ENCODE measurements around the gene FSCN2. TPM values are rescaled to one million over a fixed set of nuclear protein-coding genes. Genes with fewer than 3 reads are reported as not detected.

Gene FSCN2
- total and polyA plus RNA-seq, 4 donors: 0.89 to 3.1 (median 1.6) TPM

DNA sequence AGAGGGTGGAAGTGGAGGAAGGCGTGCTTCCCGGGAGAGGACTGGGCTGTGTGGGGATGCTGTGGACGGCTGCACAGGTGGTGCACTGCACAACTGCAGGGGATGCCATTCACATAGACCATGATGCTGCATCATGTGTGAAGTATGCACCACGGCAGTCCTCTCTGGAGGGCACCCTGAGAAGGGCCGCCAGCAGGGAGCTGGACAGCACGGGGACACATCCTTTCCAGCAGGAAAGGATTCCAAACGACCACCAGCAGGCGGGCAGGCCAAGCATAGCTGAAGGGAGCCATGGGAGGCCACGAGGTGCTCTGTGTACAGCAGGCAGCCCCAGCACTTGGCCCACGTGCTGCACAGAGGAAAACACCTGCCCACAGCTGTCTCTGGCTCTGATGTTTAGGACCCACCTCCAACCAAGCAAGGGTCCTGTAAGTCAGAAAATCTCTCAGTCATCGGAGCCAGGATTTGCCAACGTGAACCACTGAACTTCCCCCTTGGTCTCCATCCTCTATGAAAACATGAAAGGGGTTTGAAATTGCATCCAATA is 25.6 kb upstream of the FSCN2 start:
- Histone ChIP-seq H3K27ac (ENCODE audit: low read depth, low read length) (no peak overlapping the region), H3K36me3 (ENCODE audit: control insufficient read depth, insufficient read depth, low read length) (no peaks in the 10 kb centered on the region), H3K27me3 (ENCODE audit: control insufficient read depth, insufficient read depth, low read length) (peaks cover 2% of the 10 kb centered on the region), H3K4me3 (ENCODE audit: low read depth, low read length) (no peak overlapping the region), H3K9me3 (ENCODE audit: control insufficient read depth, insufficient read depth, low read length) (no peaks in the 10 kb centered on the region), H3K4me1 (ENCODE audit: control insufficient read depth, insufficient read depth, low read length) (no peaks in the 10 kb centered on the region)
- WGBS (ENCODE audit: insufficient coverage): 68% methylated on average over 12 of the region's 12 CpGs
- DNase-seq (ENCODE audit: low read depth in 4 of 6, low spot score in 6 of 6): no peak

DNA sequence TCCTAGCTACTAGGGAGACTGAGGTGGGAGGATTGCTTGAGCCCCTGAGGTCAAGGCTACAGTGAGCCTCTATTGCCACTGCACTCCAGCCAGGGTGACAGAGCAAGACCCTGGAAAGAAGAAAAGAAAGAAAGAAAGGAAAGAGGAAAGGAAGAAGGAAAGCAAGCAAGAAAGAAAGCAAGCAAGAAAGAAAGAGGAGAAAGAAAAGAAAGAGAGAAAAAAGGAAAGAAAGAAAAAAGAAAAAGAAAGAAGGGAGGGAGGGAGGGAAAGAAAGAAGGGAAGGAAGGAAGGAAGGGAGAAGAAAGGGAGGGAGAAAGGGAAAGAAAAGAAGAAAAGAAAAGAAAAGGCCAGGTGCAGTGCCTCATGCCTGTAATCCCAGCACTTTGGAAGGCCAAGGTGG is 24.6 kb upstream of the FSCN2 start:
- no peak for DNase-seq (ENCODE audit: low read depth in 4 of 6, low spot score in 6 of 6)
- Histone ChIP-seq H3K27me3 (ENCODE audit: control insufficient read depth, insufficient read depth, low read length) (peaks cover 2% of the 10 kb centered on the region), H3K4me1 (ENCODE audit: control insufficient read depth, insufficient read depth, low read length) (peaks cover 7% of the 10 kb centered on the region), H3K9me3 (ENCODE audit: control insufficient read depth, insufficient read depth, low read length) (no peaks in the 10 kb centered on the region), H3K27ac (ENCODE audit: low read depth, low read length) (no peak overlapping the region), H3K36me3 (ENCODE audit: control insufficient read depth, insufficient read depth, low read length) (peaks cover 9% of the 10 kb centered on the region), H3K4me3 (ENCODE audit: low read depth, low read length) (no peak overlapping the region)

DNA sequence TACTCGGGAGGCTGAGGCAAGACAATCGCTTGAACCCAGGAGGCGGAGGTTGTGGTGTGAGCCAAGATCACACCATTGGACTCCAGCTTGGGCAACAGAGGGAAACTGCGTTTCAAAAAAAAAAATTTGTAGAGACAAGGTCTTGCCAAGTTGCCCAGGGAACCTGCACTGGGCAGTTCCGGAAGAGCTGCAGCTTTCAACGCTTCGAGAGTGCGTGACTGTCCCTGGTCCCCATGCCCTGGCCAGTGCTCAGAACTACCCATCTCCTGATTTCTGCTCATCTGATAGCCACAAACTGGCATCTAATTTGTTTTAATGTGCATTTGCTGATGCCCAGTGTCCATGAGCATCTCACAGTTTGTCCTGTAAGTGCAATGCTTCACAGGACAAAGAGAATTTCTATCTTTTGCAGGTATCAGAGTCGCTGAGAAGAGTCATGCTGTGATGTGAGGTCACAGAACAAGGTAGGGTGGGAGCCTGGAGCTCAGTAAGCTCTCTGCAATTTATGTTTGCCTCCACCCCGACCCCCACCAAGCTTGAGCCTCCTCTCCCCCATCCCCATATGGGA is 19.5 kb upstream of the FSCN2 start:
- peaks cover 24% of the 10 kb centered on the region for H3K4me1 ChIP-seq (ENCODE audit: control insufficient read depth, insufficient read depth, low read length)
- H3K36me3 ChIP-seq (ENCODE audit: control insufficient read depth, insufficient read depth, low read length): peaks cover 41% of the 10 kb centered on the region
- H3K27me3 ChIP-seq (ENCODE audit: control insufficient read depth, insufficient read depth, low read length): no peaks in the 10 kb centered on the region
- peak overlapping the region; percentile 29 for H3K27ac ChIP-seq (ENCODE audit: low read depth, low read length)
- peak overlapping the region; percentile 86 for H3K4me3 ChIP-seq (ENCODE audit: low read depth, low read length)
- no peaks in the 10 kb centered on the region for H3K9me3 ChIP-seq (ENCODE audit: control insufficient read depth, insufficient read depth, low read length)
- DNase-seq (ENCODE audit: low read depth in 4 of 6, low spot score in 6 of 6): peak in 2 of 6 donors; percentile 42 to 44
- WGBS (ENCODE audit: insufficient coverage): 28% methylated on average over 8 of the region's 10 CpGs

DNA sequence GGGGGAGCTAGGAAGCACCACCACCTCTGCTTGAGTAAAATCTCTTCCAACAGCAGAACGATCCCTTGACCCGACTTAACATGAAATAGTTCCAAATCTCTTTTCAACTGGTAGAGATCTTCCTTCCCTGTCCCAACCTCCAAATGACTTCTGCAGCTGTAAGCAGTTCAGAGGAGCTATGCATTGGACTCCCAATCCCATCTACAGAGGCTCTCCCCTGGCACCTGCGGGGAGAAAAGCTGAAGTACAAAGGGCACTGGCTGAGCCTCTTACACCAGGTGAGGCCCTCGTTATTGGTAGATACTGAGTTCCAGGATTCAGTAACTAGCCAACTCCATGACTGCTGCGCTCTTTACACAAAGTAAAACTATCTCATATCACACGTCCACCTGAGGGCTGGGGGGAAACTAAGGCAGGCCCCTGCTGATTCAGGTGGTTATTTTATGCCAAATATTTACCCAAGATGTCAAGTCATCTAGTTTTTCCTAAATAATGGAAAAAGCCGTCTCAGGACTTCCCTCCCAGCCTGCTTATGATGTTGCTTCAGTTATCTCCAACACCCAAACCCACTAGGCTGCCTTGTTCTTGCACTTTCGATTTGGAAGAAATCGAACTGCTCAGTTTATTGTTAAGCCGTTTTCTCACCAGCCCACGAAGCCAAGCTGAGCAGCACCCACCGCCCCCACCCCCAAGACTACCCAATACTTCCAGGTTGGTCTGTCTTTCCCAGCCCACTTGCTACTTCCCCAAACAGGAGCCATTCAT is 18.8 kb upstream of the FSCN2 start:
- peak overlapping the region; percentile 29 for H3K27ac ChIP-seq (ENCODE audit: low read depth, low read length)
- WGBS (ENCODE audit: insufficient coverage): 10% methylated on average over 7 of the region's 12 CpGs
- H3K27me3 ChIP-seq (ENCODE audit: control insufficient read depth, insufficient read depth, low read length): no peaks in the 10 kb centered on the region
- peaks cover 31% of the 10 kb centered on the region for H3K4me1 ChIP-seq (ENCODE audit: control insufficient read depth, insufficient read depth, low read length)
- H3K36me3 ChIP-seq (ENCODE audit: control insufficient read depth, insufficient read depth, low read length): peaks cover 41% of the 10 kb centered on the region
- H3K4me3 ChIP-seq (ENCODE audit: low read depth, low read length): peak overlapping the region; percentile 86
- peak in 1 of 6 donors; percentile 35 for DNase-seq (ENCODE audit: low read depth in 4 of 6, low spot score in 6 of 6)
- H3K9me3 ChIP-seq (ENCODE audit: control insufficient read depth, insufficient read depth, low read length): no peaks in the 10 kb centered on the region

DNA sequence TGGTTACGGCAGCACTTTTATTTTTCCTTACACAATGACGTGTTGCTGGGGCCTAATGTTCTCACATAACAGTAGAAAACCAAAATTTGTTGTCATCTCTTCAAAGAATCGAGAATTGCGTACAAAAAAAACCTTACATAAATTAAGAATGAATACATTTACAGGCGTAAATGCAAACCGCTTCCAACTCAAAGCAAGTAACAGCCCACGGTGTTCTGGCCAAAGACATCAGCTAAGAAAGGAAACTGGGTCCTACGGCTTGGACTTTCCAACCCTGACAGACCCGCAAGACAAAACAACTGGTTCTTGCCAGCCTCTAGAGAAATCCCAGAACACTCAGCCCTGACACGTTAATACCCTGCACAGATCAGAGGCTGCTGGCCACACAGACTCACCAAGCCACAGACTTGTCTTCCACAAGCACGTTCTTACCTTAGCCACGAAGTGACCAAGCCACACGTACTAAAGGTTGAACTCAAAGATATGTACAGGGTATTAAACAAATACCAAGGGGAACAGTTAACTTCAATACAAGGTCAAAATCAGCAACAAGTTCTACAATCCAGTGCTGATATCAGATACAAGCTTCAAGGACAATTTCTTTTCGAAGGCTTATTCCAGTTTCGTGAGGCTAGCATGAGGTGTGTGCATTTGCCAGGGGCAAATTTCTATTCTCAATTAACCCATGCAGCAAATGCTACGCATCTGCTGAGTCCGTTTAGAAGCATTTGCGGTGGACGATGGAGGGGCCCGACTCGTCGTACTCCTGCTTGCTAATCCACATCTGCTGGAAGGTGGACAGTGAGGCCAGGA is 18.0 kb upstream of the FSCN2 start:
- Histone ChIP-seq H3K9me3 (ENCODE audit: control insufficient read depth, insufficient read depth, low read length) (no peaks in the 10 kb centered on the region), H3K27ac (ENCODE audit: low read depth, low read length) (peak overlapping the region; percentile 29), H3K4me1 (ENCODE audit: control insufficient read depth, insufficient read depth, low read length) (peaks cover 33% of the 10 kb centered on the region), H3K36me3 (ENCODE audit: control insufficient read depth, insufficient read depth, low read length) (peaks cover 41% of the 10 kb centered on the region), H3K4me3 (ENCODE audit: low read depth, low read length) (peak overlapping the region; percentile 86), H3K27me3 (ENCODE audit: control insufficient read depth, insufficient read depth, low read length) (no peaks in the 10 kb centered on the region)
- peak in 1 of 6 donors; percentile 33 for DNase-seq (ENCODE audit: low read depth in 4 of 6, low spot score in 6 of 6)
- 3% methylated on average over 15 of the region's 22 CpGs for WGBS (ENCODE audit: insufficient coverage)

DNA sequence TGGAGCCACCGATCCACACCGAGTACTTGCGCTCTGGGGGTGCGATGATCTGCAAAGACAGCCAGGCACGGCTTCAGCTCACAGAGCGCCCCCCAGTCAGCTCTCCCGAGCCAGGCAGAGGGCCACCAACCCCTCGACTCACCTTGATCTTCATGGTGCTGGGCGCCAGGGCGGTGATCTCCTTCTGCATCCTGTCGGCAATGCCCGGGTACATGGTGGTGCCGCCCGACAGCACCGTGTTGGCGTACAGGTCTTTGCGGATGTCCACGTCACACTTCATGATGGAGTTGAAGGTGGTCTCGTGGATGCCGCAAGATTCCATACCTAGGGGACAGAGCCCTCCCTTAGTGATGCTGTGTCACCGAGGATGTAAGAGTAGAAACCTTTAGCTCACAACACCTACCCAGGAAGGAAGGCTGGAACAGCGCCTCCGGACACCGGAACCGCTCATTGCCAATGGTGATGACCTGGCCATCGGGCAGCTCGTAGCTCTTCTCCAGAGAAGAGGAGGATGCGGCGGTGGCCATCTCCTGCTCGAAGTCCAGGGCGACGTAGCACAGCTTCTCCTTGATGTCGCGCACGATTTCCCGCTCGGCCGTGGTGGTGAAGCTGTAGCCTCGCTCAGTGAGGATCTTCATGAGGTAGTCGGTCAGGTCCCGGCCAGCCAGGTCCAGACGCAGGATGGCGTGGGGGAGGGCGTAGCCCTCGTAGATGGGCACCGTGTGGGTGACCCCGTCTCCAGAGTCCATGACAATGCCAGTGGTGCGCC is 17.2 kb upstream of the FSCN2 start:
- Histone ChIP-seq H3K4me1 (ENCODE audit: control insufficient read depth, insufficient read depth, low read length) (peaks cover 41% of the 10 kb centered on the region), H3K9me3 (ENCODE audit: control insufficient read depth, insufficient read depth, low read length) (no peaks in the 10 kb centered on the region), H3K4me3 (ENCODE audit: low read depth, low read length) (peak overlapping the region; percentile 86), H3K27me3 (ENCODE audit: control insufficient read depth, insufficient read depth, low read length) (no peaks in the 10 kb centered on the region), H3K27ac (ENCODE audit: low read depth, low read length) (peak overlapping the region; percentile 1), H3K36me3 (ENCODE audit: control insufficient read depth, insufficient read depth, low read length) (peaks cover 41% of the 10 kb centered on the region)
- WGBS (ENCODE audit: insufficient coverage): under 1% methylated on average over 48 of the region's 48 CpGs
- no peak for DNase-seq (ENCODE audit: low read depth in 4 of 6, low spot score in 6 of 6)

DNA sequence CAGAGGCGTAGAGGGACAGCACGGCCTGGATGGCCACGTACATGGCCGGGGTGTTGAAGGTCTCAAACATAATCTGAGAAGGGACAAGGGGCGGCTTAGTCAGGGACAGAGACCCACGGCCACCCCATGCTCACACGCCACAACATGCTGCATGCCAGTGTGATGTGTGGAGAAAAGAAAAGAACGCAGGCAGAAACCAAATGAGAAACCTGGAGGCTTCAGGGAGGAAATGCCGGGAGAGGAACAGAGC is 16.7 kb upstream of the FSCN2 start:
- H3K27me3 ChIP-seq (ENCODE audit: control insufficient read depth, insufficient read depth, low read length): no peaks in the 10 kb centered on the region
- peak overlapping the region; percentile 86 for H3K4me3 ChIP-seq (ENCODE audit: low read depth, low read length)
- H3K9me3 ChIP-seq (ENCODE audit: control insufficient read depth, insufficient read depth, low read length): no peaks in the 10 kb centered on the region
- H3K36me3 ChIP-seq (ENCODE audit: control insufficient read depth, insufficient read depth, low read length): peaks cover 42% of the 10 kb centered on the region
- peak overlapping the region; percentile 88 for H3K27ac ChIP-seq (ENCODE audit: low read depth, low read length)
- WGBS (ENCODE audit: insufficient coverage): 0% methylated on average over 4 of the region's 9 CpGs
- peaks cover 45% of the 10 kb centered on the region for H3K4me1 ChIP-seq (ENCODE audit: control insufficient read depth, insufficient read depth, low read length)
- peak in 1 of 6 donors; percentile 45 for DNase-seq (ENCODE audit: low read depth in 4 of 6, low spot score in 6 of 6)

DNA sequence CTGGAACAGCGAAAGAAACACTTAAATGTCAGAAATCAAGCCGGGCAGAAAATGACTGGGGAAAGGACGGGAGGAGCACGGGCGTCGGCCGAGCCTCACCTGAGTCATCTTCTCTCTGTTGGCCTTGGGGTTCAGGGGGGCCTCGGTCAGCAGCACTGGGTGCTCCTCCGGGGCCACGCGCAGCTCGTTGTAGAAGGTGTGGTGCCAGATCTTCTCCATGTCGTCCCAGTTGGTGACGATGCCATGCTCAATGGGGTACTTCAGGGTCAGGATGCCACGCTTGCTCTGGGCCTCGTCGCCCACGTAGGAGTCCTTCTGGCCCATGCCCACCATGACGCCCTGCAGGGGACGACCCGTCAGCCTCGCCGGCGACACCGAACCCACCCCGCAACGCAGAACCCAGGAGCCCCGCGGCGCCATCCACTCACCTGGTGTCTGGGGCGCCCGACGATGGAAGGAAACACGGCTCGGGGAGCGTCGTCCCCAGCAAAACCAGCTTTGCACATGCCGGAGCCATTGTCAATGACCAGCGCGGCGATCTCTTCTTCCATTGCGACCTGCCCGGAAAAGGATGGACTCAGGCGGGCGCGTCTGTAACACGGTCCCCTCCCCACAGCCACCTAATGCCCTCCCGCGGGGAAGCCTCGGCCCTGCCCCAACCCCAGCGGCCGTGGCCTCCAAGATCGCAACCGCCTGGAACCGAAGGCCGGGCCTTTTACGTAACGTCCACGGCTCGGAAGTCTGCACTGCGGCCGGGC is 16.2 kb upstream of the FSCN2 start:
- peak overlapping the region; percentile 88 for H3K27ac ChIP-seq (ENCODE audit: low read depth, low read length)
- no peaks in the 10 kb centered on the region for H3K9me3 ChIP-seq (ENCODE audit: control insufficient read depth, insufficient read depth, low read length)
- peaks cover 49% of the 10 kb centered on the region for H3K4me1 ChIP-seq (ENCODE audit: control insufficient read depth, insufficient read depth, low read length)
- under 1% methylated on average over 62 of the region's 62 CpGs for WGBS (ENCODE audit: insufficient coverage)
- H3K27me3 ChIP-seq (ENCODE audit: control insufficient read depth, insufficient read depth, low read length): no peaks in the 10 kb centered on the region
- DNase-seq (ENCODE audit: low read depth in 4 of 6, low spot score in 6 of 6): peak in 1 of 6 donors; percentile 27
- peak overlapping the region; percentile 86 for H3K4me3 ChIP-seq (ENCODE audit: low read depth, low read length)
- H3K36me3 ChIP-seq (ENCODE audit: control insufficient read depth, insufficient read depth, low read length): peaks cover 46% of the 10 kb centered on the region

Measured in spinal cord (tissue), 10 donors.